ENCODE results near the gene GPR135.
"Not testable (repeated sequence)": the region's sequence is repeated elsewhere in the genome, so short reads cannot be mapped to it uniquely, and the experiment has no call there.

Gene GPR135

DNA sequence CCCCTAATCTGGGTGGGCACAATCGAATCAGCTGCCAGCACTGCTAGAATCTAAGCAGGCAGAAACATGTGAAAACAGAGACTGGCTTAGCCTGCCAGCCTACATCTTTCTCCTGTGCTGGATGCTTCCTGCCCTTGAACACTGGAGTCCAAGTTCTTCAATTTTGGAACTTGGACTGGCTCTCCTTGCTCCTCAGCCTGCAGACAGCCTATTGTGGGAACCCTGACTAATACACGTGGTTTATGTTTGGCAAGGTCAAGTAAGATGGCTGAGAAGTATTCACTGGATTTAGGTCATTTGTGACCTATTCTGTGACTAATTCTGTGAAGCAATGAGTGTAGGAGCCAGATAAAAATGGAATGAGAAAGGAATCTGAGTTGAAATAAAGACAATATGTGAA is 11.0 kb downstream of the GPR135 start:
- CTCF ChIA-PET, result interaction anchor here (1.3 to 1.4 kb wide), 3 partner anchors 10 to 330 kb away, joined by 3 to 5 read pairs (median 5); partner anchors contain the start of genes JKAMP and L3HYPDH
- H3K4me3 ChIP-seq (ENCODE audit: low read depth, low read length), result no peak overlapping the region
- TF ChIP-seq, protein P1, sequence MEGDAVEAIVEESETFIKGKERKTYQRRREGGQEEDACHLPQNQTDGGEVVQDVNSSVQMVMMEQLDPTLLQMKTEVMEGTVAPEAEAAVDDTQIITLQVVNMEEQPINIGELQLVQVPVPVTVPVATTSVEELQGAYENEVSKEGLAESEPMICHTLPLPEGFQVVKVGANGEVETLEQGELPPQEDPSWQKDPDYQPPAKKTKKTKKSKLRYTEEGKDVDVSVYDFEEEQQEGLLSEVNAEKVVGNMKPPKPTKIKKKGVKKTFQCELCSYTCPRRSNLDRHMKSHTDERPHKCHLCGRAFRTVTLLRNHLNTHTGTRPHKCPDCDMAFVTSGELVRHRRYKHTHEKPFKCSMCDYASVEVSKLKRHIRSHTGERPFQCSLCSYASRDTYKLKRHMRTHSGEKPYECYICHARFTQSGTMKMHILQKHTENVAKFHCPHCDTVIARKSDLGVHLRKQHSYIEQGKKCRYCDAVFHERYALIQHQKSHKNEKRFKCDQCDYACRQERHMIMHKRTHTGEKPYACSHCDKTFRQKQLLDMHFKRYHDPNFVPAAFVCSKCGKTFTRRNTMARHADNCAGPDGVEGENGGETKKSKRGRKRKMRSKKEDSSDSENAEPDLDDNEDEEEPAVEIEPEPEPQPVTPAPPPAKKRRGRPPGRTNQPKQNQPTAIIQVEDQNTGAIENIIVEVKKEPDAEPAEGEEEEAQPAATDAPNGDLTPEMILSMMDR (IDR thresholded peaks at IDR 0.05; ENCODE audit: insufficient read depth, low read length, missing control alignments), result no peak
- POLR2A ChIA-PET, result interaction anchor here (1.1 kb wide), 1 partner anchor 29 kb away, joined by 3 read pairs; no protein-coding TSS in a partner anchor
- DNase-seq (ENCODE audit: low read depth, low spot score), result peak; percentile 92

DNA sequence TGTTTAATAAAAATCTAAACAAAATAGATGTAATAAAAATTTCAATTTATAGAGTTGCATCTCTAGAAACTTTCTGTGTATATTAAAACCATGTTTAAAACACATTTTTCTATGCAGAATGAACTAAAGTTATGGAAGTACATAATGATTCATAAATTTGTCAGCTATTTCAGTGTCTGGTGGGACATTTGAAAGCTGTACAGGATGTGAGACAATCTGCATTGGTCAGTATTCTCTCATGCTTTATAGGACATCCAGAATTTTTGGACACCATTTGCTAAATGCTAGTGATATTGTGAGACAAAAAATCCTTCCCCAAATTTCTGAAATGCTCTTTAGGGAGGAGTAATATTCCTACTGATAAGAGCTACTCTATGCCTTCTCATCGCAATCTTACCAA is 13.3 kb downstream of the GPR135 start:
- H3K4me3 ChIP-seq (ENCODE audit: low read depth, low read length), result no peak overlapping the region
- ChIA-PET CTCF (interaction anchor here (0.8 to 22.5 kb wide), 4 partner anchors 8 to 324 kb away, joined by 3 to 443 read pairs (median 6); partner anchors contain the start of genes CCDC175 and L3HYPDH), POLR2A (no interaction called here)
- TF ChIP-seq, protein P1 (IDR thresholded peaks at IDR 0.05; ENCODE audit: insufficient read depth, low read length, missing control alignments), result no peak
- no peak for DNase-seq (ENCODE audit: low read depth, low spot score)

DNA sequence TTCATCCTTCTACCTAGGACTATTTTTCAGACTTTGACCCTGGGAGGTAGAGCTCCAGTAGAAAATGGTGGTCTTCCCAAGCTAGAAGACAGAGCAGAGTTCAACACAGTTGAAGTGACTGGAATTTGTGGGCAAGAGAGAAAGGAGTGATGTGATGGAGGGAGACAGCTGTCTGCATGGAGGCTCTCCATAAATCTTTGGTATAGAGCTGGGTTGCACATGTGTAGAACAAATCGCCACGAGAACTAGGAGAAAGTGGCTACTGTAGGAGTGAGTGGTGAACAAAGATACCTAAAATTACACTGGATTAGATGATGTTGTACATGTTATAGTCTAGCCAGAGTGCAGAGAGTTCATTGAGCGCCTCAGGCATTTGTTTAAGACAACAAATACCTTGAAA is 14.5 kb downstream of the GPR135 start:
- TF ChIP-seq, protein P1 (IDR thresholded peaks at IDR 0.05; ENCODE audit: insufficient read depth, low read length, missing control alignments), result no peak
- no peak overlapping the region for H3K4me3 ChIP-seq (ENCODE audit: low read depth, low read length)
- ChIA-PET POLR2A (no interaction called here), CTCF (interaction anchor here (1.1 to 22.5 kb wide), 3 partner anchors 9 to 323 kb away, joined by 5 to 443 read pairs (median 5); partner anchors contain the start of gene CCDC175)
- no peak for DNase-seq (ENCODE audit: low read depth, low spot score)

DNA sequence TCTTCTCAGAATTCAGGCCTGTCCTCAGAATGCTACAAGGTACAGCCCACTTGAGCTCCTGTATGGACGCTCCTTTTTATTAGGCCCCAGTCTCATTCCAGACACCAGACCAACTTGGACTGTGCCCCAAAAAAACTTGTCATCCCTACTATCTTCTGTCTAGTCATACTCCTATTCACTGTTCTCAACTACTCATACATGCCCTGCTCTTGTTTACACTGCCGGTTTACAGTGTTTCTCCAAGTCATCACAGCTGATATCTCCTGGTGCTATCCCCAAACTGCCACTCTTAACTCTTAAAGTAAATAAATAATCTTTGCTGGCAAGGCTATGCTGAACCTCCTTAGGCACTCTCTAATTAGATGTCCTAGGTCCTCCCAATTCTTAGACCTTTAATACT is 16.5 kb downstream of the GPR135 start:
- POLR2A ChIA-PET; H3K4me3 ChIP-seq (ENCODE audit: low read depth, low read length); DNase-seq (ENCODE audit: low read depth, low spot score): not testable (repeated sequence)
- CTCF ChIA-PET, result interaction anchor here (22.5 kb wide), 1 partner anchor 320 kb away, joined by 443 read pairs; no protein-coding TSS in a partner anchor

DNA sequence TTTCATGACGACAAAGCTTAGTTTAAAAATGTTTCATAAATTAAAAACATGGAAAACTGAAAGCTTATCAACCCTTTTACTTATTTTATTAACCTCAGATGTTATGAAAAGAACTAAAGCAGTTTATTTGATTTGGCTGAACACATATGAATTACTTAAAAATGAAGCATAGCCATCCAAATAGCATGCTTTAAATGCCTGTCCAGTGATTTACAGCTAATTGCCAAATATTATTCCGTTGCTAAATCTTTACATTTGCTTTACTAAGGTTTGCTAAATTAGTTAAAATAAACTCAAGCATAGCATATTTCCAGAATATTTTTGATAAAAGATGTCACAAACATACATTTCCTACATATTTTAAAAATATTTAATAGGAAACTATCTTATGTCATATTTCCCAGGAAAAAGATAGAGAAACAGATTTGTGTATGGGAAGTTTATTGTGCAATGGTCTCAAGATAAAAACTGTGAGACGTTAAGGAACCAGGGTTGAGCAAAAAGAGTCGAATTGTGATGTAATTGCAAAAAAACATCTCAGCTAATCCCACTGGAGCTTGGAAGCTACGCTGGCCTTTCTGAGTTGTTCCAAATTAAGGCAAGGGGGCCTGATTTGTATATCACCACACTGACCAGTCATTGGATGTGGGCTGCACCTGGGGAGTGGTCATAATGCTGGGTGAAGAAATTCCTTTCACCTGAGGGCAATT is 25.8 kb downstream of the GPR135 start:
- POLR2A ChIA-PET, result no interaction called here
- peak; percentile 52 for DNase-seq (ENCODE audit: low read depth, low spot score)
- CTCF ChIA-PET, result interaction anchor here (1.0 to 22.5 kb wide), 4 partner anchors 16 to 311 kb away, joined by 3 to 443 read pairs (median 4); no protein-coding TSS in a partner anchor
- TF ChIP-seq, protein P1 (IDR thresholded peaks at IDR 0.05; ENCODE audit: insufficient read depth, low read length, missing control alignments), result no peak
- no peak overlapping the region for H3K4me3 ChIP-seq (ENCODE audit: low read depth, low read length)

DNA sequence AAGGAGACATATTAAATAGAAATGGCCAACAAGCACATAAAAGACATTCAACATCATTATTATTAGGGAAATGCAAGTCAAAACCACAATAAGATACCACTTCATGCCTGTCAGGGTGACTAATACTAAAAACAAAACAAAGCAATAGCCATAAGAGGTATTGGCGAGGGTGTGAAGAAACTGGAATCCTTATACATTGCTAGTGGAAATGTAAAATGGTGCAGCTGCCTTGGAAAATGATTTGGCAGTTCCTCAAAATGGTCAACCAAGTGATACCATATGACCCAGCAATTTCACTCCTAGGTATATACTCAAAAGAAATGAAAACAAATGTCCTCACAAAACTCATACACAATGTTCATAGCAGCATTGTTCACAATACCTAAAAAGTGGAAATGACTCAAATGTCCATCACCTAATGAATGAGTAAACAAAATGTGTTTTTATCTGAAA is 27.0 kb downstream of the GPR135 start:
- peak; percentile 71 for DNase-seq (ENCODE audit: low read depth, low spot score)
- ChIA-PET POLR2A (no interaction called here), CTCF (interaction anchor here (1.1 to 22.5 kb wide), 4 partner anchors 9 to 310 kb away, joined by 3 to 443 read pairs (median 4); no protein-coding TSS in a partner anchor)
- TF ChIP-seq, protein P1 (IDR thresholded peaks at IDR 0.05; ENCODE audit: insufficient read depth, low read length, missing control alignments), result no peak
- no peak overlapping the region for H3K4me3 ChIP-seq (ENCODE audit: low read depth, low read length)
